Measurements from ENCODE around the gene CATSPERE. TPM values are rescaled to one million over a fixed set of nuclear protein-coding genes. Genes with fewer than 3 reads are reported as not detected.
A peak's percentile ranks its signal among the peaks of the same experiment; 100 is the strongest.

Gene CATSPERE
- total RNA-seq, 1 donor = 1.1 TPM

DNA sequence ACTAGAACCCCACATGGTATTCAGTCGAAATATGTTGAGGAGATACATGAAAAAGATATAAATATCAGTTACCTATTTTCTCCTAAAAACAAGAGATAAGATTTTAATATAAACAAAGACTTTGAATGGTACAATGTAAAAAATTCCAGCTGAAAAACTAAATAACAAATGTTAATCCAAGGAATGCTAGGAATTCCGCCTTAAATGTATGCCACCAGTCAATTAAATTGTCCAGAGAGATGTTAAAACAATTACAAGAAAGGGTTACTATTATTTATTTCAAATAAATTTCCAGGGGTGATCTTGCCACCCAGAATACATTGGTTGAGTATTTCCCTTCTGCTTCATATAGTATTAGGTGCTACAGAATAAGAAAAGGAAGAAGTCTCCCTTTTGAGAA is 13.5 kb upstream of the CATSPERE start:
- no peak for DNase-seq (ENCODE audit: low read depth)
- no peak overlapping the region for H3K4me3 ChIP-seq (ENCODE audit: low read depth, low read length)
- TF ChIP-seq, protein P1, sequence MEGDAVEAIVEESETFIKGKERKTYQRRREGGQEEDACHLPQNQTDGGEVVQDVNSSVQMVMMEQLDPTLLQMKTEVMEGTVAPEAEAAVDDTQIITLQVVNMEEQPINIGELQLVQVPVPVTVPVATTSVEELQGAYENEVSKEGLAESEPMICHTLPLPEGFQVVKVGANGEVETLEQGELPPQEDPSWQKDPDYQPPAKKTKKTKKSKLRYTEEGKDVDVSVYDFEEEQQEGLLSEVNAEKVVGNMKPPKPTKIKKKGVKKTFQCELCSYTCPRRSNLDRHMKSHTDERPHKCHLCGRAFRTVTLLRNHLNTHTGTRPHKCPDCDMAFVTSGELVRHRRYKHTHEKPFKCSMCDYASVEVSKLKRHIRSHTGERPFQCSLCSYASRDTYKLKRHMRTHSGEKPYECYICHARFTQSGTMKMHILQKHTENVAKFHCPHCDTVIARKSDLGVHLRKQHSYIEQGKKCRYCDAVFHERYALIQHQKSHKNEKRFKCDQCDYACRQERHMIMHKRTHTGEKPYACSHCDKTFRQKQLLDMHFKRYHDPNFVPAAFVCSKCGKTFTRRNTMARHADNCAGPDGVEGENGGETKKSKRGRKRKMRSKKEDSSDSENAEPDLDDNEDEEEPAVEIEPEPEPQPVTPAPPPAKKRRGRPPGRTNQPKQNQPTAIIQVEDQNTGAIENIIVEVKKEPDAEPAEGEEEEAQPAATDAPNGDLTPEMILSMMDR (IDR thresholded peaks at IDR 0.05; ENCODE audit: insufficient read depth, low read length) = no peak

DNA sequence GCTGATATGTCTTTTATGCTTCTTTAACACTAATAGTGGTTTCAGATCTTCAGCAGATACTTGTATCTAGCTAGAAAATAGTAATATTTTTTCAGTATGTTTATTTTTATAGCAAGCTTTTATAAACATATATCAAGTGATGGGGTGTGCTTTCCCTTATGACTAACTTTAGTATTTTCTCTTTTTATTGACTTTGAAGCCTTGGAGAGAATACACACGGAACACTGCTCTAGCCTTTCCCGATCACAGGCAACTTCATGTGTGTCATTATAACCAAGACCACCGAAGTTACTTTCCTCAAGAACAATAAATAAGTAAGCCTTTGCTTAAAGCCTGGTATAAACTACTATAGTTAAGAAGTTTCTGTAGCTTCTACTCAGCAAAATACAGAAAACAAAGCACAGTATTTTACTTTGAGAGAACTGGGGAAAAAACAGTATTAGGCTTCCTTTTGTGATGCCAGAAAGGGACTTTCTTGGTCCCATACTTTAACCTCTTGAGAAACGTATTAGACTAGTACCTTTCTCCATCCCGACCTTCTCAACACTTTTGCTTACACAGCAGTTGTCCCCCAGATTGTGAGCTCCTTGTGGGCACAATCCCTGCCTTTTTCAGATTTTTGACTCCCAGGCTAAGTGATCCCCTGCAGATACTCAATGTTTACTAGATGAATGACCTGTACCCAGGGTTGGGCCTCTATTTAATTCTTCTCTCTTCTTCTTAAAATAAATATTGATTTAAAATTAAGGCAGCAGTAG is 12.6 kb upstream of the CATSPERE start:
- TF ChIP-seq, protein P1 (IDR thresholded peaks at IDR 0.05; ENCODE audit: insufficient read depth, low read length) = no peak
- H3K4me3 ChIP-seq (ENCODE audit: low read depth, low read length) = no peak overlapping the region
- no peak for DNase-seq (ENCODE audit: low read depth)

DNA sequence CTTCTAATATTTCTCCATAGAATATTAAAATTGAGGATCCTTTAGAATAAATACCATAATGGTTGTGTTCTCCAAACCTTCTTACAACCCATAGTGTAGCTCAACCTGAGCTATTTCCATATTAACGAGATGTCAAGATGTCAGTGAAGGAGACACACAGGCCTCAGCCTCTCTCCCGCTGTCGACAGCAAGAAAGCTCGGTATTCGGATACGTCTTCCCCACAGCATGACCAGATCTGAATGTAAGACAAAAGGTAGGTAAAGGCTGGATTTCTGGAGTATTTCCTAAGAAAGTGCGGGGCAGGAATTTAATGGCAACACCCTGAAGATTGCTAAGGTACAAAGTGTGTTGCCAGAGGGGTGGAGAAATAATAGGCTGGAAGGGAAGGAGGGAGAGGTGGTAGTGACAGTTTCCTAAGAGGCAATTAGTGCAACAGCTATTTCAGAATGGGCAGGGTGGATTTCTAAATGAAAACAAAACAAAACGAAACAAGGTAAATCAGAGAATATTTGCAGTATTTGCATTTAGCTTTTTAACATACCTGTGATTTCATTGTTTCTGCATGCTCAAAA is 11.1 kb upstream of the CATSPERE start:
- TF ChIP-seq, protein P1 (IDR thresholded peaks at IDR 0.05; ENCODE audit: insufficient read depth, low read length) = no peak
- no peak for DNase-seq (ENCODE audit: low read depth)
- peak overlapping the region; percentile 91 for H3K4me3 ChIP-seq (ENCODE audit: low read depth, low read length)

DNA sequence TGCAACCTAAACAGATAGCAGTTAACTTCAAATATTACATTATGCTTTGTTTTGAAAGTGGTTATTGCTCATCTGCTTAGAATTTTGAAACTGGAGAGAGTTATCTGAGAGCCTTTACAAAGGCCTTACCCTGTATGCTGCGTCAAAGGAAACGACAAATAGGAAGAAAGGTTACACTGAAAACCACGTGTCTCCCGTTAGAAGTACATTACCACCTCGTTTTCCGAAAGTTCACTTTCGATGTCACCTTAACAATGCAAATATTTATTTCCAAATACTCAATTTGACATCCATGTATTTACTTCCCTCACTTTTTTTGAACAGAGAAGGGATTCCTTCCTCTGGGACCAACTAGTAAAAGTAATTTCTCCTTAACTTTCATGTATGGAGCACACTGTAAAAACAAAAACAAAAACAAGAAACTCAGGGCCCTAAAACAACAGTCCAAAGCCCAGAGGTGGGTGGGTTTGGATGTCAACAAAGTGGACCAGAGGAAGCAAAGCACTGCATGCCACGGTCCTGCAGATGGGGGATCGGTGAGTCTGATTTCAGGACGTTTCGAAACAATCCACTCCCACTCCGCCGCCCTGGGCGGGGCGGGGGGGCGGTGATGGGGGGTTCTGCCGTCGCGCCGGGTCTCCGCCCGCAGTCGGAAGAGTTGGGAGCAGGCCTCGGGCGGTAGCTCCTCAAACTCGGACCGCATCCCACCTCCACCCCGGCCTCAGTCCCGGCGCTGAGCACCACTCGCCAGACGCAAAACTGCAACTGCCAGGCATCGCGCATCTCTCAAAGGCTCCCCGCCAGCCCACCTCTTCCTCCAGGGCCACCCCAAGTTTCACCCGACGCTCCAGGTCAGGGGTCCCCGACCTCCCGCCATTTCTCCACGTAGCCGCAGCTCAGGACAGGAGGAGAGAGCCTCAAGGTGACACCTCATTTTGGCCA is 10.2 kb upstream of the CATSPERE start:
- TF ChIP-seq, protein P1 (IDR thresholded peaks at IDR 0.05; ENCODE audit: insufficient read depth, low read length) = no peak
- DNase-seq (ENCODE audit: low read depth) = peak; percentile 66
- H3K4me3 ChIP-seq (ENCODE audit: low read depth, low read length) = peak overlapping the region; percentile 91

DNA sequence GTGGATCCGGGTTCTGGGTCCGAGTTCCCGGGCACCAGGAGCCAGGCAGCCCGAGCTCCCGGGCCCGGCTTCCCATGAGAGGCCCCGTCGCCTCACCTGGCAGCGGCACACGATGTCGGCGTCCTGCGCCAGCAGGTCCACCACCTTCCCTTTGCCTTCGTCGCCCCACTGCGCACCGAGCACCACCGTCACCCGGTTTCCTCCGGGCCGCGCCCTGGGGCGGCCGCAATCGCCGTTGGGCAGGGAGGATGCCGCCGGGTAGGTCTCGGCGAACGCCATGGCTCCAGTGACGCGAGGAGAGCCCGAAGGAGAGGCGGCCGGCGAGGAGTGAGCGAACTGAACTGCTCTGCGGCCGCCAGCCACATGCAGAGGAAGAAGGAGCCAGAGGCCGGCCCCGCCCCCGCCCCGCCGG is 9.5 kb upstream of the CATSPERE start, which contains the start of gene ADSS2:
Gene ADSS2, minus strand, starts transcription at position 371 of the 412 bp plus-strand sequence. Its CDS starts 92 bp downstream, at position 279.
- DNase-seq (ENCODE audit: low read depth) = no peak
- peak within 1 kb of the TSS; percentile 91 for H3K4me3 ChIP-seq (ENCODE audit: low read depth, low read length)
- TF ChIP-seq, protein P1 (IDR thresholded peaks at IDR 0.05; ENCODE audit: insufficient read depth, low read length) = no peak

DNA sequence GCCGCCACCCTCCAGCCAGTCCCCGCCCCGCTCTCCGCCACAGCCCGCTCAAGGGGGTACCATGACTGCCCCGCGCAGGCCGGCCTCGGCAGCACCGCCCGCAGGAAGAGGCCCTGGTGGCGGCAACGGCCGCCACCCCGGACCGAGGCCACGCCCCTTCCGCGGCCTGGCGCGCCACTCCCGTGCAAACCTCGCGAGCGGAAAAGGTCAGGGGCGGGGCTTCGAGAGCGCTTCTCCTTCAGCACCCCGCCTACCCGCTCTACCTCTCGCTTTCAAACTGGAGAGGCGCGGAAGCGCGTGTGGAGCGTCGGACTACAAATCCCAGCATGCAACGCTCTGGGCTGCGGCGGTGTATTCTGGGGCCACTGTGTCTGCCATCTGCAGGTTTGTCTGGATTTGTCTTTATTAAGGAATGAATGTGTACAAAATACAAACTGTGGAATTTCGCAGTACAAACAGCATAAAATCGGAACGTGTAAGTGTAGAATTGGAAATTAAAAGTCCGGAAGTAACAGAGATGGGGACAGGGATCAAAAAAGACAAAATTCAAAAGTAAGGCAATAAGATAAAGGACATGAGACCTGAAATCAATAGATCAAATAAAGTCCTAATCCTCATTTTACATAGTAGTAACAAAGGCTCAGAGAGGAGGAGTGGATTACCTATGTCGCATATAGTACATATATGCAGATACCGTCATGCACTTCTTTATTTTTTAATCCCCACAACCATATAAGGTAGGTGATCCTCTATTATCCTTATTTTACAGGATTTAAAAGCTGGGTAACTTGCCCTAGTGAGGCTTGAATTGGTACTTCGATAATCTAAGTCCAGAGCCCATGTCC is 8.9 kb upstream of the CATSPERE start:
- TF ChIP-seq, protein P1 (IDR thresholded peaks at IDR 0.05; ENCODE audit: insufficient read depth, low read length) = peak; percentile 44
- DNase-seq (ENCODE audit: low read depth) = peak; percentile 99
- H3K4me3 ChIP-seq (ENCODE audit: low read depth, low read length) = peak overlapping the region; percentile 56
